Peyer's patch (tissue), 4 donors: Measurements from ENCODE around the gene NOS3. TPM values are rescaled to one million over a fixed set of nuclear protein-coding genes. Genes with fewer than 3 reads are reported as not detected.
A peak's percentile ranks its signal among the peaks of the same experiment; 100 is the strongest.

ENCODE experiments used
- DNase-seq, 3 donors: peaks; one replicate each; pipeline ENCODE4 v3.0.0-alpha.2; 2017 to 2019
- H3K27ac ChIP-seq, 4 donors: fragments of 200-600 bp; sonication (generic); one replicate each; pipeline ENCODE4 v1.5.1; 2016 to 2019
- H3K27me3 ChIP-seq, 2 donors: fragments of 200-600 bp; sonication (generic); one replicate each; pipeline ENCODE4 v1.5.1; 2019
- H3K36me3 ChIP-seq, 3 donors: fragments of 200-600 bp; sonication (generic); one replicate each; pipeline ENCODE4 v1.5.1; 2016 to 2019
- H3K4me1 ChIP-seq, 4 donors: fragments of 200-600 bp; sonication (generic); one replicate each; pipeline ENCODE4 v1.5.1; 2016 to 2019
- H3K4me3 ChIP-seq, 4 donors: fragments of 200-600 bp; sonication (generic); 1 replicate in 3 of 4; 2 replicates in 1 of 4; pipeline ENCODE4 v1.5.1; 2016 to 2019; ENCODE audit warnings: mild to moderate bottlenecking in 1 of 4
- H3K9me3 ChIP-seq, 4 donors: fragments of 200-600 bp; sonication (generic); one replicate each; pipeline ENCODE4 v1.5.1; 2016 to 2019; ENCODE audit warnings: mild to moderate bottlenecking in 1 of 4
- POLR2A ChIP-seq, 2 donors: fragments of 450-650 bp; IDR thresholded peaks; one replicate each; pipeline ENCODE4 v1.5.1; 2017; ENCODE audit warnings: antibody characterized with exemption in 2 of 2, mild to moderate bottlenecking in 2 of 2, moderate library complexity in 2 of 2
- total RNA-seq, 4 donors: library from RNA; depleted of rRNA; stranded (reverse); fragments of >200 nt; gene quantifications; one replicate each; pipeline ENCODE4 v1.1.0, GENCODE V29; 2016
- TF ChIP-seq, protein P1 (sequence below), 6 experiments: fragments of 450-650 bp in 4 of 6; fragments of 200-600 bp in 2 of 6; sonication (generic) in 1 of 6; IDR thresholded peaks; one replicate each; pipeline ENCODE4 v1.5.1; 2017 to 2019; ENCODE audit warnings: antibody characterized with exemption in 6 of 6, mild to moderate bottlenecking in 3 of 6, moderate library complexity in 1 of 6

Gene NOS3
- total RNA-seq, 4 donors from 2014 or later = 1.2 to 18.2 (median 5.4) TPM

- H3K4me1 ChIP-seq = peaks cover 0 to 22% (median 9%) of the 10 kb centered on the region in 4 donors
- H3K4me3 ChIP-seq = no peak overlapping the region
- H3K27ac ChIP-seq = no peak overlapping the region
- TF ChIP-seq, protein P1, sequence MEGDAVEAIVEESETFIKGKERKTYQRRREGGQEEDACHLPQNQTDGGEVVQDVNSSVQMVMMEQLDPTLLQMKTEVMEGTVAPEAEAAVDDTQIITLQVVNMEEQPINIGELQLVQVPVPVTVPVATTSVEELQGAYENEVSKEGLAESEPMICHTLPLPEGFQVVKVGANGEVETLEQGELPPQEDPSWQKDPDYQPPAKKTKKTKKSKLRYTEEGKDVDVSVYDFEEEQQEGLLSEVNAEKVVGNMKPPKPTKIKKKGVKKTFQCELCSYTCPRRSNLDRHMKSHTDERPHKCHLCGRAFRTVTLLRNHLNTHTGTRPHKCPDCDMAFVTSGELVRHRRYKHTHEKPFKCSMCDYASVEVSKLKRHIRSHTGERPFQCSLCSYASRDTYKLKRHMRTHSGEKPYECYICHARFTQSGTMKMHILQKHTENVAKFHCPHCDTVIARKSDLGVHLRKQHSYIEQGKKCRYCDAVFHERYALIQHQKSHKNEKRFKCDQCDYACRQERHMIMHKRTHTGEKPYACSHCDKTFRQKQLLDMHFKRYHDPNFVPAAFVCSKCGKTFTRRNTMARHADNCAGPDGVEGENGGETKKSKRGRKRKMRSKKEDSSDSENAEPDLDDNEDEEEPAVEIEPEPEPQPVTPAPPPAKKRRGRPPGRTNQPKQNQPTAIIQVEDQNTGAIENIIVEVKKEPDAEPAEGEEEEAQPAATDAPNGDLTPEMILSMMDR (IDR thresholded peaks at IDR 0.05) = no peak
- no peak for TF ChIP-seq POLR2A (IDR thresholded peaks at IDR 0.05)
- no peaks in the 10 kb centered on the region for H3K36me3 ChIP-seq
- peaks cover 0 to 4% of the 10 kb centered on the region in 2 donors for H3K27me3 ChIP-seq
- H3K9me3 ChIP-seq = no peaks in the 10 kb centered on the region
- no peak for DNase-seq
Measured at GRCh38 chr7:150982351-150982750, 8.5 kb upstream of the NOS3 start.

DNA sequence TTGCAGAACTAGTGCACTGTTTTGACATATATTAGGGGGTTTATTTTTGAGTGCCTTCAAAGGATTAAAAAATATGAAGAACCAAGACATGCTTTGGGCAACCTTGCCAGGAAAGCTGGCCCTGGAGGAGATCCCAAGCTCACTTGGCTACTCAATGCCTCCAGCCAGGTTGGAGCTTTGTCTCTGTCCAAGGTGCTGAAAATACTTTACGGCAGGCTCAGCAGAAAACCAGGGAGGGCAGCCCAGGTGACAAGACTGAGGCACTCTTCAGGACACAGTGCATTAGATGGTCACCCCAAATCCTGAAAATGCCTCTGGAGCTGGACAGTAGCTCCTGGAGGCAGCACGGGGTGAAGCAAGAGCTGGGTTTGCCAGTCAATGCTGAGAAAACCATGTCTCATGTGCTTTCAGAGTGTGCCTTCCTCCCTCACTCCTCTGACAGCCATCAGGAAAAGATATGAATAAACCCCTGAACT, 6.9 kb upstream of the NOS3 start:
- no peaks in the 10 kb centered on the region for H3K27me3 ChIP-seq
- no peak overlapping the region for H3K27ac ChIP-seq
- H3K9me3 ChIP-seq = no peaks in the 10 kb centered on the region
- DNase-seq = peak in 1 of 3 donors; percentile 47
- TF ChIP-seq, protein P1 (IDR thresholded peaks at IDR 0.05) = no peak
- TF ChIP-seq POLR2A (IDR thresholded peaks at IDR 0.05) = no peak
- H3K36me3 ChIP-seq = no peaks in the 10 kb centered on the region
- no peak overlapping the region for H3K4me3 ChIP-seq
- peaks cover 0 to 15% (median 7%) of the 10 kb centered on the region in 4 donors for H3K4me1 ChIP-seq

- Histone ChIP-seq H3K27me3 (no peaks in the 10 kb centered on the region), H3K4me3 (no peak overlapping the region), H3K4me1 (peaks cover 0 to 11% (median 4%) of the 10 kb centered on the region in 4 donors), H3K27ac (no peak overlapping the region), H3K36me3 (no peaks in the 10 kb centered on the region), H3K9me3 (peaks cover 0 to 10% (median 3%) of the 10 kb centered on the region in 4 donors)
- TF ChIP-seq POLR2A (IDR thresholded peaks at IDR 0.05) = no peak
- TF ChIP-seq, protein P1 (IDR thresholded peaks at IDR 0.05) = peak in 5 of 6 experiments; percentile 28 to 76 (median 64)
- peak; percentile 65 to 86 (median 77) for DNase-seq
Measured at GRCh38 chr7:150986099-150986512, 4.7 kb upstream of the NOS3 start.

DNA sequence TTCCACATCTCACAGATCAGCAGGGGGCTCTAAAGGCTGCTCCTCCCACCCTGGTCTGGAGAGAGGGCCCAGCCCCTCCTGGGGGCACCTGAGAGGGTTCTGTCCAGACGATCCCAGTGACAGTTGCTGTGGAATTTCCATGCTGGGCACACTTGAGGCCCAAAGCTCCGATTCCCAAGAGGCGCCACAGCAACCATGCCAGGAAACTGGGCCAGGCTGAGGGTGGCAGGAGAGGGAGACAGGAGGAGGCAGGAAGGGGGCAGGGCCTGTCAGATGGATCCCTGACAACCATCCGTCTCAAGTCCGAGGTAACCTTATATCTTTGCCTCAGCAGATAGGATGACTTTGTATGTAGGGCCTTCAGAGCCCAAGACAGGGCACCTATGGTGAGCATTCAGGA, 4.3 kb upstream of the NOS3 start:
- Histone ChIP-seq H3K27me3 (no peaks in the 10 kb centered on the region), H3K4me3 (no peak overlapping the region), H3K9me3 (peaks cover 0 to 10% (median 3%) of the 10 kb centered on the region in 4 donors), H3K36me3 (no peaks in the 10 kb centered on the region), H3K4me1 (peaks cover 0 to 11% (median 4%) of the 10 kb centered on the region in 4 donors), H3K27ac (no peak overlapping the region)
- TF ChIP-seq, protein P1 (IDR thresholded peaks at IDR 0.05) = no peak
- no peak for TF ChIP-seq POLR2A (IDR thresholded peaks at IDR 0.05)
- DNase-seq = no peak

DNA sequence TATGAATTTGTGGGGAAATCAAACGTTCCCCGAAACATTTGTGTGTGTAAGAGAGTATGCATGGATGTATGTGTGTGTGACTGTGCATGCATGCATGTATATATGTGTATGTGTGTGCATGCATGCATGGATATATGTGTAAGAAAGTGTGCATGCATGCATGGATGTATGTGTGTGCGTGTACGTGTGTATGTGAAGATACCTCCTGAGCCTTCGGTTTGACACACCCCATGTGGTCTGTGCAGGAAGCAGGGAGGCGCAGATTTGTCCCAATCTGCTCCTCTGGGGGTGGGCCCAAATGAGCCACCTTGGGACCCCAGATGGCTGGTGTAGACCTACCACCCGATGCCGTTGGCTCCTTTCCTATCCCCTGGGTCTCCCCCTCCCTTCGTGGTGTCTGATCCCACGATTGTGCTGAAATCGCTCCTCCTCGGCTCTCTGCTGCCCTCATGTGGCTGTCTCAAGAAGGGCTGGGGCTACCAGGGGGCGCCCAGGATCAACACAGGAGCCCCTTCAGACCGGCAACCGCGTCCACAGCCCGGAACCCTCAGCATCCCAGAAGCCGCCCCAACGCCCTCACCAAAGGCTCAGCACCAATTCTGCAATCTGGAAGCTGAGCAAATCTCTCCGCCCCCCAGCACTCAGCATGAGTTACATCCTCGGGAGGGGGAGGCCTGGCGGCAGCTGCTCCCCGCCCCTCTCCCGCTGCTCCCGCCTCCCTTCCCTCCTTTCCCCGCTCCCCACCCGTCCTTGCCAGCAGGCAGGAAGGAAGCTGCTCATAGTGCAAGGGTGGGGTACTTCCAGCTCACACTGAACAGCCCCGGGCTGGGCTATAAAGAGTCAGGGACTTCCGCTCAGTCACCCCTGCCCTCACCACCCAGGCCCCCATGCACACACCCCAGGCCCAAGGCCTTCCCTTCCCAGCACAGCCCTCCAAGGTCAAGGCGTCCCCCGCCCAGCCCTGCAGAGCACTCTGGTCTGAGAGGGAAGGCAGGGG, 2.3 kb upstream of the NOS3 start:
- Histone ChIP-seq H3K4me3 (peak overlapping the region in 1 of 4 donors; percentile 2), H3K27me3 (no peaks in the 10 kb centered on the region), H3K27ac (peak overlapping the region in 3 of 4 donors; percentile 31 to 49 (median 35)), H3K9me3 (peaks cover 0 to 10% (median 3%) of the 10 kb centered on the region in 4 donors), H3K36me3 (no peaks in the 10 kb centered on the region), H3K4me1 (peaks cover 0 to 11% (median 4%) of the 10 kb centered on the region in 4 donors)
- peak; percentile 54 to 75 (median 71) for DNase-seq
- TF ChIP-seq, protein P1 (IDR thresholded peaks at IDR 0.05) = peak; percentile 14 to 86 (median 79)
- TF ChIP-seq POLR2A (IDR thresholded peaks at IDR 0.05) = no peak
